GM10248 (cell line): ENCODE results near the gene SNW1.

Experiments used
- CTCF ChIA-PET: fragments of 300-600 bp; sonication (Branson Sonifier 250); formaldehyde crosslinking; extraction: SDS; loops from one replicate; lab custom pipeline; 2021; ENCODE audit warnings: antibody characterized with exemption; lab: Yijun Ruan, JAX
- POLR2A ChIA-PET: fragments of 350-650 bp; sonication (Branson Sonifier 250); formaldehyde crosslinking; extraction: SDS; loops from one replicate; lab custom pipeline; 2020; ENCODE audit warnings: antibody characterized with exemption; lab: Yijun Ruan, JAX
- DNase-seq: peaks from one replicate; pipeline ENCODE4 v3.0.0; 2012; ENCODE audit errors: extremely low spot score
- CTCF ChIP-seq: IDR thresholded peaks from 2 replicates; pipeline ENCODE4 v1.5.1; 2012; ENCODE audit warnings: mild to moderate bottlenecking, low read depth; ENCODE audit errors: extremely low read depth, missing control alignments, control extremely low read depth

SNW1 gene

GRCh38 chr14:77722301-77722700 lies 38.7 kb downstream of the SNW1 start:
- CTCF ChIA-PET = interaction anchor here (1.8 kb wide), 1 partner anchor 20 kb away, joined by 4 read pairs; no protein-coding TSS in a partner anchor
- DNase-seq = no peak
- POLR2A ChIA-PET = no interaction called here

GRCh38 chr14:77721437-77721836 lies 39.5 kb downstream of the SNW1 start:
- CTCF ChIA-PET = interaction anchor here (1.0 to 1.3 kb wide), 2 partner anchors 9 to 11 kb away, joined by 3 read pairs; no protein-coding TSS in a partner anchor
- DNase-seq = no peak
- POLR2A ChIA-PET = no interaction called here
- no peak for TF ChIP-seq CTCF

More at GRCh38 chr14:77722301-77722700, 38.7 kb downstream of the SNW1 start:
- no peak for TF ChIP-seq CTCF

- ChIA-PET POLR2A (no interaction called here), CTCF (interaction anchor here (1.2 kb wide), 1 partner anchor 10 kb away, joined by 3 read pairs; no protein-coding TSS in a partner anchor)
- no peak for TF ChIP-seq CTCF
- DNase-seq = no peak
These were observed 43.2 kb downstream of the SNW1 start for GRCh38 chr14:77717608-77718305.

- POLR2A ChIA-PET = no interaction called here
- DNase-seq = no peak
- CTCF ChIA-PET = interaction anchor here (1.0 to 1.3 kb wide), 2 partner anchors 15 to 22 kb away, joined by 3 to 4 read pairs; no protein-coding TSS in a partner anchor
- TF ChIP-seq CTCF = no peak
These were observed 46.0 kb downstream of the SNW1 start for GRCh38 chr14:77714926-77715325.

- CTCF ChIA-PET = interaction anchor here (1.4 to 1.7 kb wide), 3 partner anchors 10 to 15 kb away, joined by 3 to 6 read pairs (median 3); no protein-coding TSS in a partner anchor
- TF ChIP-seq CTCF = no peak
- POLR2A ChIA-PET = no interaction called here
- DNase-seq = no peak
These were observed 50.6 kb downstream of the SNW1 start for GRCh38 chr14:77710364-77710763.

GRCh38 chr14:77709412-77709811 lies 51.5 kb downstream of the SNW1 start:
- no peak for TF ChIP-seq CTCF
- no peak for DNase-seq
- CTCF ChIA-PET = interaction anchor here (1.7 kb wide), 2 partner anchors 9 to 14 kb away, joined by 3 to 6 read pairs; no protein-coding TSS in a partner anchor
- POLR2A ChIA-PET = no interaction called here
